Hepatocyte (in vitro differentiated cells): ENCODE measurements around the gene ANKDD1B.

Source experiments
- CTCF ChIP-seq: fragments of 200-600 bp; sonication (generic); IDR thresholded peaks from 2 replicates; pipeline ENCODE4 v1.5.1; 2016; ENCODE audit warnings: antibody characterized with exemption, mild to moderate bottlenecking; ENCODE audit not compliant: poor library complexity
- EZH2 ChIP-seq: fragments of 200-600 bp; sonication (generic); IDR thresholded peaks from 2 replicates; pipeline ENCODE4 v1.6.1; 2016; ENCODE audit warnings: antibody characterized with exemption, mild to moderate bottlenecking, borderline replicate concordance
- EZH2phosphoT487 ChIP-seq: fragments of 200-600 bp; sonication (generic); IDR thresholded peaks from one replicate; pipeline ENCODE4 v1.6.1; 2018; ENCODE audit warnings: antibody characterized with exemption, mild to moderate bottlenecking, low read depth, moderate library complexity; ENCODE audit not compliant: unreplicated experiment, severe bottlenecking

GRCh38 chr5:75656311-75657003 is 45.2 kb downstream of the ANKDD1B start:
- TF ChIP-seq CTCF = no peak
- TF ChIP-seq EZH2 = no peak
- TF ChIP-seq EZH2phosphoT487 = no peak
